Esophagus muscularis mucosa (tissue), 4 donors: ENCODE measurements around the gene AFP.

Source experiments
- EP300 ChIP-seq: sonication (generic); formaldehyde crosslinking; IDR thresholded peaks from one replicate; pipeline ENCODE4 v1.6.1; 2017; ENCODE audit warnings: antibody characterized with exemption
- POLR2A ChIP-seq: fragments of 450-650 bp; IDR thresholded peaks from one replicate; pipeline ENCODE4 v1.6.1; 2017; ENCODE audit warnings: antibody characterized with exemption, moderate library complexity, mild to moderate bottlenecking, low read depth
- TF ChIP-seq, protein P1 (sequence below), 3 experiments: fragments of 200-600 bp in 2 of 3; fragments of 450-650 bp in 1 of 3; sonication (generic) in 2 of 3; IDR thresholded peaks; one replicate each; pipeline ENCODE4 v1.5.1; 2017 to 2019; ENCODE audit warnings: antibody characterized with exemption in 3 of 3, mild to moderate bottlenecking in 2 of 3, moderate library complexity in 1 of 3

DNA sequence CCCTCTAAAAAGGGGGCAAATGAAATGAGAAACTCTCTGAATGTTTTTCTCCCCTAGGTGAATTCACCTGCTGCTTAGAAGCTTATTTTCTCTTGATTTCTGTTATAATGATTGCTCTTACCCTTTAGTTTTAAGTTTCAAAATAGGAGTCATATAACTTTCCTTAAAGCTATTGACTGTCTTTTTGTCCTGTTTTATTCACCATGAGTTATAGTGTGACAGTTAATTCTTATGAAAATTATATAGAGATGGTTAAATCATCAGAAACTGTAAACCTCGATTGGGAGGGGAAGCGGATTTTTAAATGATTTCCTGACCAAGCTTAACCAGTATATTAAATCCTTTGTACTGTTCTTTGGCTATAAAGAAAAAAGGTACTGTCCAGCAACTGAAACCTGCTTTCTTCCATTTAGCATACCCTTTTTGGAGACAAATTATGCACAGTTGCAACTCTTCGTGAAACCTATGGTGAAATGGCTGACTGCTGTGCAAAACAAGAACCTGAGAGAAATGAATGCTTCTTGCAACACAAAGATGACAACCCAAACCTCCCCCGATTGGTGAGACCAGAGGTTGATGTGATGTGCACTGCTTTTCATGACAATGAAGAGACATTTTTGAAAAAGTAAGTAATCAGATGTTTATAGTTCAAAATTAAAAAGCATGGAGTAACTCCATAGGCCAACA lies 27.7 kb upstream of the AFP start:
- TF ChIP-seq POLR2A, result no peak
- no peak for TF ChIP-seq EP300
- TF ChIP-seq, protein P1, sequence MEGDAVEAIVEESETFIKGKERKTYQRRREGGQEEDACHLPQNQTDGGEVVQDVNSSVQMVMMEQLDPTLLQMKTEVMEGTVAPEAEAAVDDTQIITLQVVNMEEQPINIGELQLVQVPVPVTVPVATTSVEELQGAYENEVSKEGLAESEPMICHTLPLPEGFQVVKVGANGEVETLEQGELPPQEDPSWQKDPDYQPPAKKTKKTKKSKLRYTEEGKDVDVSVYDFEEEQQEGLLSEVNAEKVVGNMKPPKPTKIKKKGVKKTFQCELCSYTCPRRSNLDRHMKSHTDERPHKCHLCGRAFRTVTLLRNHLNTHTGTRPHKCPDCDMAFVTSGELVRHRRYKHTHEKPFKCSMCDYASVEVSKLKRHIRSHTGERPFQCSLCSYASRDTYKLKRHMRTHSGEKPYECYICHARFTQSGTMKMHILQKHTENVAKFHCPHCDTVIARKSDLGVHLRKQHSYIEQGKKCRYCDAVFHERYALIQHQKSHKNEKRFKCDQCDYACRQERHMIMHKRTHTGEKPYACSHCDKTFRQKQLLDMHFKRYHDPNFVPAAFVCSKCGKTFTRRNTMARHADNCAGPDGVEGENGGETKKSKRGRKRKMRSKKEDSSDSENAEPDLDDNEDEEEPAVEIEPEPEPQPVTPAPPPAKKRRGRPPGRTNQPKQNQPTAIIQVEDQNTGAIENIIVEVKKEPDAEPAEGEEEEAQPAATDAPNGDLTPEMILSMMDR (IDR thresholded peaks at IDR 0.05), result no peak
